KOPT-K1 (cell line): ENCODE results near the gene MYPN.
A peak's percentile ranks its signal among the peaks of the same experiment; 100 is the strongest.
"Not testable (repeated sequence)": the region's sequence is repeated elsewhere in the genome, so short reads cannot be mapped to it uniquely, and the experiment has no call there.

Experiments used
- H3K27ac ChIP-seq: fragments of 200-600 bp; sonication (generic); 2 replicates; pipeline ENCODE4 v1.5.1; 2016; ENCODE audit warnings: antibody characterized with exemption, mild to moderate bottlenecking, low read depth, low read length; ENCODE audit not compliant: poor library complexity, severe bottlenecking
- H3K36me3 ChIP-seq: fragments of 200-600 bp; sonication (generic); 2 replicates; pipeline ENCODE4 v1.5.1; 2017; ENCODE audit warnings: antibody characterized with exemption, mild to moderate bottlenecking, low read length, moderate library complexity; ENCODE audit not compliant: insufficient read depth
- H3K9me3 ChIP-seq: fragments of 200-600 bp; sonication (generic); 2 replicates; pipeline ENCODE4 v1.5.1; 2017; ENCODE audit warnings: antibody characterized with exemption, low read length, mild to moderate bottlenecking; ENCODE audit not compliant: insufficient read depth, poor library complexity, severe bottlenecking

Gene MYPN

DNA sequence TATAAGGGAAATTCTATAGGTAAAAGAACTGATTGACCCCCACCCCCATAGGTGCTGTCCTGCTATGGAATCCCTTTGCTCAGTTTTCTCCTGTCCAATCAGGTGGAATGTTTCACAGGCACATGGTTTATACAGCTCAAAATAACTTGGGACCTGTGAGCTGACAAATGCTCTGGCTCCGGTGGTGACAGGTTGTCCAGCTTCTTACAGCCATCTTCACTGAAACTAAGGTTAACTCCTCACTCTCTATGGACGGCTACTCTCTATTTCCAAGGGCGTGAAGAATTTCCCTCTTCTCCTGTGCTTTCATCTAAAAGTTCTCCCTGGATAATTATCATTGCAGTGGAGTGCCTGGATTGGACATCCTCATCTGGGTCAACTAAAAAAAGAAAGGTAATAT, at the start of gene MYPN:
TSS of gene MYPN (plus strand) at position 158 of the 400 bp plus-strand sequence. CDS start 11,951 bp downstream, outside the sequence.
- H3K9me3 ChIP-seq, result no peaks in the 10 kb centered on the region
- H3K27ac ChIP-seq, result no peak within 1 kb of the TSS
- no peaks in the 10 kb centered on the region for H3K36me3 ChIP-seq

DNA sequence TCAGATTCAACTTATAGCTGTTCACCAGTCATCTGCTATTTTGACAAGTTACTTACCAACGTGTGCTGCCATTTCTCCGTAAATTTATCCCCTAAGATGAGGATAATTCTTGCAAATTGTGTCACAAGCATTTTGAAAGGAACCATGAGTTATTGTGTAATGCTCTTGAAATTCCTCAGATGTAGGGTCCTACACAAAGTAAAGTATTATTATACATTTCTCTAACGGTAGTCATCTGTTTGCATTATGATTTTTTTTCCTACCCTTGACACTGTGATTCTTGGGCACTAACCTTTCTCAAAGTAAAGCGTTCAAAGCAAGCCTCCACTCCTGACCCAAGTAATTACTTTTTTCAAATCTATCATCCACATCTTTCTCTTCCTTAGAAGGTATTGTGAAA, 42.3 kb upstream of the MYPN start:
- Histone ChIP-seq H3K36me3 (peaks cover 40% of the 10 kb centered on the region), H3K9me3 (no peaks in the 10 kb centered on the region), H3K27ac (no peak overlapping the region)

- no peaks in the 10 kb centered on the region for H3K9me3 ChIP-seq
- H3K27ac ChIP-seq, result no peak overlapping the region
- peaks cover 40% of the 10 kb centered on the region for H3K36me3 ChIP-seq
Observed at GRCh38 chr10:68067508-68067907, 41.8 kb upstream of the MYPN start.

DNA sequence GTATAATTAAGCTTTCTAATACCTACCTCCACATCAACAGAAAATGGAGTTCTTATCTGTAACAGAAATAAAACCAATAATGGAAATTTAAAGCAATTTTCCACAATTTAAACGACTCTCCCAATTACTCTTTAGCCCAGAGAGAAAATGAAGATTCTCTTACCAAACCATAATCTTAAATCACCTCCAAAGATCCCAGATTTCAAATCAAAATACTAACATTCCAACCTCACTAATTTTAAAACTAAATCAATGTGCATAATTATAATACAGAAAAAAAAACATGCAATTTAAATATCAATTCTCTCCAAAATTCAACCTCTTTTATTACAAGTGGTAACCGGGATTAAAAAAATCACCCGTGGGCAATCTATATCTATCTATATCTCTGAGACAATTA, 35.7 kb upstream of the MYPN start:
- peak overlapping the region; percentile 89 for H3K27ac ChIP-seq
- H3K9me3 ChIP-seq, result no peaks in the 10 kb centered on the region
- peaks cover 18% of the 10 kb centered on the region for H3K36me3 ChIP-seq

DNA sequence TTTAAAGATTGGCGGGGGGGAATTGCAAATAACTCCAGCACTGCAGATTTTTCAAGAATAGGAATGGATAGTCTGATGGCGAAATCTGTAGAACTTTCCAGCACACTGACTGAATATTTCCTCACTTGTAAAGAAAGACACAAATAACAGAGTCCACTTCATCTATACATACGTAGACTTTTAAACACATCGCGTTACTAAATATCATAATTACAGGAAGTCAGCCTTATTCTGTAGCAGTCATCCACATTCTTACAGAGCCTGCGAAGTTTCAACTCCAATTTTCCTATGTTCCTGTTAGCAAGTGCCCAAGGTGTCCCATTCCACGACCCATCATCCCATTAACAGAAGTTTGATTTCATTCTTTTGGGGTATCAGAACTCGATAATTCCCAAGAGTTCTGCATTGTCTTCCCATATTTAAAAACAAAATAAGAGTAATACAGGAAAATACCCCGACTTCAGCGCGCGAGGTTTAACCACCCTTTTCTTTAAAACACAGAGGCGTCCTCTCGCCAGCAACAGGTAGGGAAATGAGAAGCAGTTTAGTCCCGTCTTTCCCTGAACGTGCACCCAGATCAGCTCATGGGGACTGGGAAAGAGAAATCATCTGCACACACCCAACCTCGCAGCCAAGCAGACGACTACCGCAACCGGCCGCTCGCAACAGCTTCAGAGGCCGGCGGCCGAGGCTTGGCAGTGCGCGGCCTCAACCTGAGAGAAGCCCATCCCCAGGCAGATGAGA, 35.1 kb upstream of the MYPN start:
- H3K36me3 ChIP-seq, result peaks cover 12% of the 10 kb centered on the region
- no peaks in the 10 kb centered on the region for H3K9me3 ChIP-seq
- H3K27ac ChIP-seq, result peak overlapping the region; percentile 89

GRCh38 chr10:68074775-68075549, 34.3 kb upstream of the MYPN start, which contains the start of gene HERC4:
TSS of gene HERC4 (minus strand) at chr10:68075283. CDS start at chr10:68073108, 2,175 bp downstream.
- no peaks in the 10 kb centered on the region for H3K9me3 ChIP-seq
- peak within 1 kb of the TSS; percentile 89 for H3K27ac ChIP-seq
- H3K36me3 ChIP-seq, result peaks cover 10% of the 10 kb centered on the region

- Histone ChIP-seq H3K9me3 (no peaks in the 10 kb centered on the region), H3K36me3 (peaks cover 9% of the 10 kb centered on the region), H3K27ac (peak overlapping the region; percentile 89)
Observed at GRCh38 chr10:68075550-68076004, 33.7 kb upstream of the MYPN start.

- not testable (repeated sequence) for H3K9me3 ChIP-seq, H3K27ac ChIP-seq, H3K36me3 ChIP-seq
Observed at GRCh38 chr10:68076081-68076480, 33.2 kb upstream of the MYPN start.

DNA sequence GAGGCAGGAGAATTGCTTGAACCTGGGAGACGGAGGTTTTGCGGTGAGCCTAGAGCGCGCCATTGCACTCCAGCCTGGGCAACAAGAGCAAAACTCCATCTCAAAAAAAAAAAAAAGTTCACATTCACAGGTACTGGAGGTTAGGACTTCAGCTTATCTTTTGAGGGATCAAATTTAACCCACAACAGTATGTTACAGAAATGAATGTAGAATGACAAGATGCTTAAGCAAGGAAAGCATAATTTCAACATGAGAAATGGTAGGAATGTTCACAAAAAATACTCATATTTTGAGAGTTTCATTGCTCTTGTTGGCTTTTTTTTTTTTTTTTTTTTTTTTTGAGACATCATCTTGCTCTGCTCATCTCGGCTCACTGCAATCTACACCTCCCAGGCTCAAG, 32.3 kb upstream of the MYPN start:
- H3K9me3 ChIP-seq, result no peaks in the 10 kb centered on the region
- H3K36me3 ChIP-seq, result no peaks in the 10 kb centered on the region; the same call in 1 of the 2 replicates
- no peak overlapping the region for H3K27ac ChIP-seq

DNA sequence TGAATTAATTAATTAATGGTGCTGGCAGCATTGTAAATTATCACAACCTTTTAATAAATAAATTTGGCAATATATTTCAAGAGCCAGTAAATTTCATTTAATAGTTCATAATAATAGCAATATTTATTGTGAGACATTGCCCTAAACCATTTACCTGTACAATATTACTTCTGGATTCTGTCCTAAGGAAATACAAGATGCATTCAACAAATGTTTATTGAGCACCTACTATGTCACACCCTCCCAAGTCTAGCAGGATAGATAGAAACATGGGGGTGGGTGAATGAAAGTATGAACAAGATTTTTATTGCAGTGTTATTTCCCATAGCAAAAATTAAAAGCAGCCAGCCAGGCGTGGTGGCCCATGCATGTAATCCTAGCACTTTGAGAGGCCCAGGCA, 29.9 kb upstream of the MYPN start:
- Histone ChIP-seq H3K27ac (no peak overlapping the region), H3K36me3 (no peaks in the 10 kb centered on the region), H3K9me3 (no peaks in the 10 kb centered on the region)

- Histone ChIP-seq H3K27ac (no peak overlapping the region), H3K9me3 (no peaks in the 10 kb centered on the region), H3K36me3 (no peaks in the 10 kb centered on the region)
Observed at GRCh38 chr10:68080853-68081431, 28.3 kb upstream of the MYPN start.

DNA sequence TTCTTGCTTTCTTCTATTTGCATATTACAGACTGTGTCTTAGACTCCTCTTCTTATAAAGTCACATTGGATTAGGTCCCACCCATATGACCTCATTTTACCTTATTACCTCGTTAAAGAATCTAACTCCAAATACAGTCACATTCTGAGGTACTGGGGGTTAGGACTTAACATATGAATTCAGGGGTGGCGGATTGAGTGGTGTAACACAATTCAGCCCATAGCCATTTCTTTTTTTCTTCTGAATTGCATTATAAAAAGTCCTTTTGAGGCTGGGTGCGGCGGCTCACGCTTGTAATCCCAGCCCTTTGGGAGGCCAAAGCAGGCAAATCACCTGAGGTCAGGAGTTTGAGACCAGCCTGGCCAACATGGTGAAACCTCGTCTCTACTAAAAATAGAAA, 27.4 kb upstream of the MYPN start:
- Histone ChIP-seq H3K27ac (no peak overlapping the region), H3K9me3 (no peaks in the 10 kb centered on the region), H3K36me3 (no peaks in the 10 kb centered on the region)

DNA sequence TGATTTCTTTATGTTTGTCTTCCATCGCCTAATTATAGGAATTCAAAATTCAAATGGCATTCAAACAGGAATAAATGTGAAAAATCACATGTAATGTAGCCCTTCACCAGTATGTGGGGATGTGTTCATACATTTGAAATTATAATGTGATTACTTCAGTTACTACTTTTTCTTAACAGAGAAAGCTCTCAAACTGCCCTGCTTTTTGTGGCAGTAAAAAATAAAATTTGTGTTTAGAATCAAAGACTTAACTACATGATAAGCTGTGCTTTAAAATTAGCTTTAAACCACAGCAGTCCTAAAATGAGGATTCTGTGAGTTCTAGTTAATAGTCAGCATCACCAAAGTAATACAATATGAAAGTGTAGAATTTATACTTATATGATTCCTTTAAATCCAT, 26.4 kb upstream of the MYPN start:
- Histone ChIP-seq H3K9me3 (no peaks in the 10 kb centered on the region), H3K27ac (no peak overlapping the region), H3K36me3 (no peaks in the 10 kb centered on the region)

DNA sequence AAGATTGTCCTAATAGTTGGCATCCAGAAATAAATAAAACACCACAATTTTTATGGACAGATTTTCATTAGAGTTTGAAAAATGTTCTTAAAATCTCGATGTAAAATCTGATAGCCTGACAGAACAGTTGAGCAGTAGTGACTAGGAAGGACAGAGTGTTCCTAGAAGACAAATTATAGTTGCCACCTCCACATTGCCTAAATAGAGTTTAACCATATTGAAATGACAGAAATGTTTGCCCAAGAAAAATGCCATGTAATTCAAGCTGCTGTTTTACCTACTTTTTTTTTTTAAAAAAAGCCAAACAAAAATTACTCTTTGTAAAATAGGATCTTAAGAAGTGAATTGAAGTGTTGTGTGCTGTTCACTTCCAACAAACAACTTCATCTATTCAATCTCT, 25.3 kb upstream of the MYPN start:
- Histone ChIP-seq H3K9me3 (no peaks in the 10 kb centered on the region), H3K27ac (no peak overlapping the region)

DNA sequence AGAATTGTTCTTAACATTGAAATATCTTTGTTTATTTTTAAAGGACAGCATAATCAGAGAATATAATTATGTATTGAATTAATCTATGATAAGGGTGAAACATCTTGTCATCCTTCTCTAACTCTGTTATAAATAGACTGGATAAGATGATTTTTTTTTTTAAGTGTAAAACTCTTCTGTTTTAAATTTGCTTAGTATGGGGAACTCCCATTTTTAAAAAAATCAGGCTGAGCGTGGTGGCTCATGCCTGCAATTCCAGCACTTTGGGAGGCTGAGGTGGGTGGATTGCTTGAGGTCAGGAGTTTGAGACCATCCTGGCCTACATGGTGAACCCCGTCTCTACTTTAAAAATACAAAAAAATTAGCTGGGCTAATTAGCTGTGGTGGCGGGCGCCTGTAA, 24.8 kb upstream of the MYPN start:
- Histone ChIP-seq H3K27ac (no peak overlapping the region), H3K9me3 (no peaks in the 10 kb centered on the region), H3K36me3 (no peaks in the 10 kb centered on the region)

More for the DNA sequence above, 25.3 kb upstream of the MYPN start:
- H3K36me3 ChIP-seq, result no peaks in the 10 kb centered on the region
